SK-N-MC (cell line): ENCODE measurements around the gene ANTXR1.
"Not testable (repeated sequence)": the region's sequence is repeated elsewhere in the genome, so short reads cannot be mapped to it uniquely, and the experiment has no call there.

ENCODE experiments used
- DNase-seq: peaks from one replicate; pipeline ENCODE4 v3.0.0-alpha.2; 2011; ENCODE audit warnings: low read depth, low spot score
- H3K27ac ChIP-seq: fragments of 200-600 bp; sonication (generic); 2 replicates; pipeline ENCODE4 v1.5.1; 2016; ENCODE audit warnings: mixed run types
- H3K36me3 ChIP-seq: fragments of 200-600 bp; sonication (generic); 2 replicates; pipeline ENCODE4 v1.6.1; 2017; ENCODE audit warnings: antibody characterized with exemption, low read length, mixed read lengths; ENCODE audit not compliant: insufficient read depth
- H3K4me3 ChIP-seq: fragments of 200-600 bp; sonication (generic); 2 replicates; pipeline ENCODE4 v1.5.1; 2016
- H3K9ac ChIP-seq: fragments of 200-600 bp; sonication (generic); 2 replicates; pipeline ENCODE4 v1.8.0; 2017; ENCODE audit warnings: mixed run types, mixed read lengths; ENCODE audit not compliant: insufficient read length
- H3K9me3 ChIP-seq: fragments of 200-600 bp; sonication (generic); 2 replicates; pipeline ENCODE4 v1.6.1; 2017; ENCODE audit warnings: low read depth, mild to moderate bottlenecking, antibody characterized with exemption, low read length, moderate library complexity, mixed read lengths
- EZH2 ChIP-seq: fragments of 200-600 bp; sonication (generic); IDR thresholded peaks from one replicate; pipeline ENCODE4 v1.6.1; 2017; ENCODE audit warnings: antibody characterized with exemption
- FOXP2 ChIP-seq: optimal IDR thresholded peaks from 2 replicates; pipeline ENCODE3; 2011; ENCODE audit warnings: mild to moderate bottlenecking, moderate library complexity; ENCODE audit not compliant: insufficient read depth; ENCODE audit errors: extremely low read length, control extremely low read depth
- POLR2AphosphoS5 ChIP-seq: IDR thresholded peaks from 2 replicates; pipeline ENCODE4 v1.6.1; 2012; ENCODE audit warnings: mild to moderate bottlenecking, low read depth, low read length, borderline replicate concordance

Gene ANTXR1

GRCh38 chr2:69221960-69222751 lies 209.2 kb downstream of the ANTXR1 start:
- H3K9me3 ChIP-seq: no peaks in the 10 kb centered on the region
- no peaks in the 10 kb centered on the region for H3K36me3 ChIP-seq
- no peak for TF ChIP-seq EZH2
- no peak for TF ChIP-seq FOXP2
- no peak for TF ChIP-seq POLR2AphosphoS5
- DNase-seq: no peak
- no peak overlapping the region for H3K9ac ChIP-seq
- H3K4me3 ChIP-seq: no peak overlapping the region
- H3K27ac ChIP-seq: no peak overlapping the region

- H3K36me3 ChIP-seq: no peaks in the 10 kb centered on the region
- no peak for DNase-seq
- no peak overlapping the region for H3K4me3 ChIP-seq
- TF ChIP-seq FOXP2 (no peak), EZH2 (no peak), POLR2AphosphoS5 (no peak)
- no peak overlapping the region for H3K27ac ChIP-seq
- no peak overlapping the region for H3K9ac ChIP-seq
- H3K9me3 ChIP-seq: no peaks in the 10 kb centered on the region
Measured at GRCh38 chr2:69222953-69223658, 210.1 kb downstream of the ANTXR1 start.

GRCh38 chr2:69223759-69224511 lies 211.0 kb downstream of the ANTXR1 start:
- H3K27ac ChIP-seq: no peak overlapping the region
- H3K9ac ChIP-seq: no peak overlapping the region
- H3K36me3 ChIP-seq: no peaks in the 10 kb centered on the region
- TF ChIP-seq FOXP2 (no peak), EZH2 (no peak), POLR2AphosphoS5 (no peak)
- no peak overlapping the region for H3K4me3 ChIP-seq
- H3K9me3 ChIP-seq: no peaks in the 10 kb centered on the region
- DNase-seq: no peak

- no peaks in the 10 kb centered on the region for H3K9me3 ChIP-seq
- H3K9ac ChIP-seq: no peak overlapping the region
- no peak overlapping the region for H3K27ac ChIP-seq
- DNase-seq: no peak
- TF ChIP-seq EZH2 (no peak), POLR2AphosphoS5 (no peak), FOXP2 (no peak)
- no peaks in the 10 kb centered on the region for H3K36me3 ChIP-seq
- H3K4me3 ChIP-seq: no peak overlapping the region
Measured at GRCh38 chr2:69224512-69224837, 211.5 kb downstream of the ANTXR1 start.

GRCh38 chr2:69225933-69226332 lies 213.0 kb downstream of the ANTXR1 start:
- no peaks in the 10 kb centered on the region for H3K9me3 ChIP-seq
- H3K36me3 ChIP-seq: no peaks in the 10 kb centered on the region
- TF ChIP-seq EZH2 (no peak), FOXP2 (no peak), POLR2AphosphoS5 (no peak)
- H3K4me3 ChIP-seq: no peak overlapping the region
- H3K27ac ChIP-seq: no peak overlapping the region
- no peak for DNase-seq
- H3K9ac ChIP-seq: no peak overlapping the region

GRCh38 chr2:69226903-69227302 lies 213.9 kb downstream of the ANTXR1 start:
- no peak for TF ChIP-seq FOXP2
- TF ChIP-seq EZH2: no peak
- TF ChIP-seq POLR2AphosphoS5: no peak
- Histone ChIP-seq H3K9me3 (no peaks in the 10 kb centered on the region), H3K27ac (no peak overlapping the region), H3K9ac (no peak overlapping the region), H3K4me3 (no peak overlapping the region), H3K36me3 (no peaks in the 10 kb centered on the region)
- DNase-seq: no peak

- Histone ChIP-seq H3K36me3 (no peaks in the 10 kb centered on the region), H3K4me3 (no peak overlapping the region), H3K9me3 (no peaks in the 10 kb centered on the region), H3K27ac (no peak overlapping the region), H3K9ac (no peak overlapping the region)
- DNase-seq: no peak
- no peak for TF ChIP-seq FOXP2
- TF ChIP-seq EZH2: no peak
- TF ChIP-seq POLR2AphosphoS5: no peak
Measured at GRCh38 chr2:69227716-69228115, 214.7 kb downstream of the ANTXR1 start.

GRCh38 chr2:69230946-69231345 lies 218.0 kb downstream of the ANTXR1 start:
- not testable (repeated sequence) for H3K27ac ChIP-seq, H3K36me3 ChIP-seq, H3K9me3 ChIP-seq, DNase-seq, H3K4me3 ChIP-seq, H3K9ac ChIP-seq
